Testis (tissue), 3 donors: ENCODE data around the gene UGT1A8. TPM values are rescaled to one million over a fixed set of nuclear protein-coding genes. Genes with fewer than 3 reads are reported as not detected.
A peak's percentile ranks its signal among the peaks of the same experiment; 100 is the strongest.
"Not testable (repeated sequence)": the region's sequence is repeated elsewhere in the genome, so short reads cannot be mapped to it uniquely, and the experiment has no call there.

Experiments used
- DNase-seq: peaks from one replicate; pipeline ENCODE4 v3.0.0-alpha.2; 2019
- H3K27ac ChIP-seq, 2 donors: fragments of 200-600 bp; sonication (generic); one replicate each; pipeline ENCODE4 v1.5.1; 2019
- H3K27me3 ChIP-seq: fragments of 200-600 bp; sonication (generic); one replicate; pipeline ENCODE4 v1.5.1; 2019
- H3K36me3 ChIP-seq: fragments of 200-600 bp; sonication (generic); one replicate; pipeline ENCODE4 v1.5.1; 2017; ENCODE audit warnings: low read depth; ENCODE audit errors: missing control alignments
- H3K4me1 ChIP-seq: fragments of 200-600 bp; sonication (generic); one replicate; pipeline ENCODE4 v1.5.1; 2019
- H3K4me3 ChIP-seq, 2 donors: fragments of 200-600 bp; sonication (generic); one replicate each; pipeline ENCODE4 v1.5.1; 2017 to 2019
- H3K9me3 ChIP-seq: fragments of 200-600 bp; sonication (generic); one replicate; pipeline ENCODE4 v1.5.1; 2017
- POLR2A ChIP-seq: fragments of 450-650 bp; IDR thresholded peaks from one replicate; pipeline ENCODE4 v1.6.1; 2017; ENCODE audit warnings: antibody characterized with exemption, mild to moderate bottlenecking, moderate library complexity
- WGBS, 2 donors: methylation state at CpG; one replicate each; pipeline ENCODE4 v1.1.5; 2018; 5-methylcytosine and 5-hydroxymethylcytosine counted together
- intact Hi-C: fragments of 100-400 bp; cut with DNase I; formaldehyde crosslinking; loops from one replicate; pipeline ENCODE4 v1.15.1; 2023; ENCODE audit warnings: low total_unique reads
- polyA plus RNA-seq: library from polyadenylated mRNA; stranded (reverse); fragments of 350-450 nt; fragmentation: Illumina TruSeq; extraction: RNeasy Lipid Tissue Mini Kit (QIAGEN cat#74804); gene quantifications from one replicate; pipeline ENCODE4 v1.2.3, GENCODE V29; 2014; ENCODE audit warnings: low read depth, low replicate concordance; ENCODE audit not compliant: insufficient read depth
- total RNA-seq, 2 donors: library from RNA; depleted of rRNA; stranded (reverse); fragments of >200 nt; gene quantifications; one replicate each; pipeline ENCODE4 v1.2.3, GENCODE V29; 2016
- TF ChIP-seq, protein P1 (sequence below), 3 experiments: fragments of 450-650 bp in 2 of 3; fragments of 200-600 bp in 1 of 3; sonication (generic) in 1 of 3; IDR thresholded peaks; one replicate each; pipeline ENCODE4 v1.5.1; 2016 to 2019; ENCODE audit warnings: antibody characterized with exemption in 3 of 3, mild to moderate bottlenecking in 2 of 3, moderate library complexity in 1 of 3

The UGT1A8 gene
- total and polyA plus RNA-seq, 3 donors from 2014 or later: 0.19 TPM; not detected in 2

GRCh38 chr2:233740870-233741269, 123.4 kb downstream of the UGT1A8 start:
- intact Hi-C loops: no loop called here
- Histone ChIP-seq H3K27ac (no peak overlapping the region), H3K4me3 (no peak overlapping the region), H3K4me1 (no peaks in the 10 kb centered on the region), H3K9me3 (no peaks in the 10 kb centered on the region), H3K36me3 (no peaks in the 10 kb centered on the region), H3K27me3 (no peaks in the 10 kb centered on the region)
- TF ChIP-seq, protein P1, sequence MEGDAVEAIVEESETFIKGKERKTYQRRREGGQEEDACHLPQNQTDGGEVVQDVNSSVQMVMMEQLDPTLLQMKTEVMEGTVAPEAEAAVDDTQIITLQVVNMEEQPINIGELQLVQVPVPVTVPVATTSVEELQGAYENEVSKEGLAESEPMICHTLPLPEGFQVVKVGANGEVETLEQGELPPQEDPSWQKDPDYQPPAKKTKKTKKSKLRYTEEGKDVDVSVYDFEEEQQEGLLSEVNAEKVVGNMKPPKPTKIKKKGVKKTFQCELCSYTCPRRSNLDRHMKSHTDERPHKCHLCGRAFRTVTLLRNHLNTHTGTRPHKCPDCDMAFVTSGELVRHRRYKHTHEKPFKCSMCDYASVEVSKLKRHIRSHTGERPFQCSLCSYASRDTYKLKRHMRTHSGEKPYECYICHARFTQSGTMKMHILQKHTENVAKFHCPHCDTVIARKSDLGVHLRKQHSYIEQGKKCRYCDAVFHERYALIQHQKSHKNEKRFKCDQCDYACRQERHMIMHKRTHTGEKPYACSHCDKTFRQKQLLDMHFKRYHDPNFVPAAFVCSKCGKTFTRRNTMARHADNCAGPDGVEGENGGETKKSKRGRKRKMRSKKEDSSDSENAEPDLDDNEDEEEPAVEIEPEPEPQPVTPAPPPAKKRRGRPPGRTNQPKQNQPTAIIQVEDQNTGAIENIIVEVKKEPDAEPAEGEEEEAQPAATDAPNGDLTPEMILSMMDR (IDR thresholded peaks at IDR 0.05): no peak
- TF ChIP-seq POLR2A: no peak
- no peak for DNase-seq
- WGBS, 2 donors: 68 to 90% methylated on average over 2 of the region's 2 CpGs

DNA sequence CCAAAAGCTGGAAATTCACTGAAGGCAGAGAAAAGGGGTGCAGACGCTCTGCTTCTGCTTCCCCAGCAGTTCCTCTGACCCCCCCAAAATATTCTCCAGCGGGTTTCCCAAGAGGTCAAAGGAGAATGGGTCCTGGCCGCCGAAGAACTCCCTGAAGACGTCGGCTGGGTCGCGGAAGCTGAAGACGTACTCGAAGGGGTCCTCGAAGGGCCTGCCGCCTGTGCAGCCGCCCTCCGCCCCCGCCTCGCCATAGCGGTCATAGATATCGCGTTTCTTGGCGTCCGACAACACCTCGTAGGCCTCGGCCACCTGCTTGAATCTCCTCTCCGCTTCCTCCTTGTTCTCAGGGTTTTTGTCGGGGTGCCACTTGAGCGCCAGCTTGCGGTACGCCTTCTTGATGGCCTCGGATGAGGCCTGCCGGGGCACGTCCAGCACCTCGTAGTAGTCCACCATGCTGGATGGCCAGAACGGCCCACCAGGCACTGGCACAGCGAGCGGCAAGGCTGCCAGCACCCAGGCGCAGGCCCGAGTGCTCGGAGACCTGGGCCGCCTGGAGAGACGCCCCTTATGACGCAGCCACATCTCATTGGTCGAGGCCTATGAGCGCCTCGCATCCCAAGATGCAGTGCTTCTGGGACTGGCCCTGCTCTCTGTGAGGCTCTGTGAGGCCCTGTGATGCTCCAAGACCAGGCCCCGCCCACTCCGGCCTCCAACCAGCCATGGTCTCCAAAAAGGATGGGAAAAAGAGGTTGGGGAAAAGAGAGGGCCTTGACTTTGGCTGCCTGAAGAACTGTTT, 126.2 kb downstream of the UGT1A8 start:
- WGBS, 2 donors: 73% methylated on average over 27 to 44 of the region's 46 CpGs
- no peaks in the 10 kb centered on the region for H3K27me3 ChIP-seq
- H3K4me3 ChIP-seq: peak overlapping the region; percentile 38 to 40
- no peaks in the 10 kb centered on the region for H3K9me3 ChIP-seq
- no peaks in the 10 kb centered on the region for H3K4me1 ChIP-seq
- H3K36me3 ChIP-seq: no peaks in the 10 kb centered on the region
- DNase-seq: peak; percentile 83
- TF ChIP-seq POLR2A: no peak
- TF ChIP-seq, protein P1 (IDR thresholded peaks at IDR 0.05): no peak
- no peak overlapping the region for H3K27ac ChIP-seq
- intact Hi-C loops: no loop called here

- no peaks in the 10 kb centered on the region for H3K27me3 ChIP-seq
- H3K4me3 ChIP-seq: no peak overlapping the region
- no peaks in the 10 kb centered on the region for H3K36me3 ChIP-seq
- H3K9me3 ChIP-seq: no peaks in the 10 kb centered on the region
- WGBS, 2 donors: 81% methylated on average over 5 of the region's 5 CpGs
- TF ChIP-seq POLR2A: no peak
- TF ChIP-seq, protein P1 (IDR thresholded peaks at IDR 0.05): no peak
- no peak overlapping the region for H3K27ac ChIP-seq
- intact Hi-C loops: no loop called here
- DNase-seq: no peak
- H3K4me1 ChIP-seq: no peaks in the 10 kb centered on the region
Measured at GRCh38 chr2:233745073-233745755, 127.8 kb downstream of the UGT1A8 start.

DNA sequence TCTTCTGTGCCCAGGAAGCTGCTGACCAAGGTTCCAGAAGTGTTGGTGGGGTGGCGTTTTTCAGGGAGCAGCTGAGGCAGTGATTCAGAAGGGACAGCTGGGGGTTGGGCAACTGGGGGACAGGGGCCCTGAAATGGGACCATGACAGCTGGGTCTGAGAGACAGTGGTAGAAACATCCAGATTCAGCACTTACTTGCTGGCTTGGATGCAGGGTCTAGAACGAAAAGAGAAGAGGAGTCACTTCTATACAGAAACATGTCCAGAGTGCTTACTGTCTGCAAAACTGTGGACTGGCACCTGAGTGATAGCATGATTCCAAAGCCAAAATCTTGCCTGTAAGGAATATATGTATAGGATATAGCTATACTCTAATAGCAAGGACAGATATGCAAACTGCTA, 128.4 kb downstream of the UGT1A8 start:
- intact Hi-C loops, H3K36me3 ChIP-seq, H3K27ac ChIP-seq, H3K4me3 ChIP-seq, DNase-seq, H3K9me3 ChIP-seq, H3K27me3 ChIP-seq, H3K4me1 ChIP-seq: not testable (repeated sequence)
- 69 to 76% methylated on average over 2 of the region's 2 CpGs for WGBS, 2 donors

- WGBS, 2 donors: 72 to 77% methylated on average over 10 of the region's 10 CpGs
- TF ChIP-seq, protein P1 (IDR thresholded peaks at IDR 0.05): no peak
- no peak for TF ChIP-seq POLR2A
- H3K27me3 ChIP-seq: no peaks in the 10 kb centered on the region
- intact Hi-C loops: no loop called here
- H3K36me3 ChIP-seq: no peaks in the 10 kb centered on the region
- no peak overlapping the region for H3K4me3 ChIP-seq
- DNase-seq: no peak
- H3K4me1 ChIP-seq: no peaks in the 10 kb centered on the region
- H3K27ac ChIP-seq: no peak overlapping the region
- H3K9me3 ChIP-seq: no peaks in the 10 kb centered on the region
Measured at GRCh38 chr2:233746475-233747282, 129.2 kb downstream of the UGT1A8 start.
